Mesothelial cell of epicardium (in vitro differentiated cells): ENCODE data around the gene NTSR2. TPM values are rescaled to one million over a fixed set of nuclear protein-coding genes. Genes with fewer than 3 reads are reported as not detected.

Source experiments
- DNase-seq, 2 experiments: peaks; one replicate each; pipeline ENCODE4 v3.0.0; 2021; ENCODE audit warnings: low spot score in 2 of 2; ENCODE audit not compliant: unreplicated experiment in 2 of 2
- H3K27ac Mint-ChIP-seq: 2 replicates; pipeline ENCODE4 v1.8.0; 2021; ENCODE audit warnings: mixed read lengths
- H3K27me3 Mint-ChIP-seq: 2 replicates; pipeline ENCODE4 v1.8.0; 2021; ENCODE audit warnings: low read depth, mixed read lengths
- H3K36me3 Mint-ChIP-seq: 2 replicates; pipeline ENCODE4 v1.8.0; 2021; ENCODE audit warnings: mixed read lengths
- H3K4me1 Mint-ChIP-seq: 2 replicates; pipeline ENCODE4 v1.8.0; 2021; ENCODE audit warnings: mixed read lengths
- H3K4me3 Mint-ChIP-seq: 2 replicates; pipeline ENCODE4 v1.8.0; 2021; ENCODE audit warnings: mild to moderate bottlenecking, moderate library complexity, mixed read lengths
- H3K9me3 Mint-ChIP-seq: 2 replicates; pipeline ENCODE4 v1.8.0; 2021; ENCODE audit warnings: mixed read lengths
- CTCF ChIP-seq: fragments of 200-600 bp; sonication (generic); IDR thresholded peaks from one replicate; pipeline ENCODE4 v1.5.0; 2021; ENCODE audit warnings: antibody characterized with exemption; ENCODE audit not compliant: unreplicated experiment
- total RNA-seq: library from RNA; stranded (reverse); gene quantifications from 3 replicates; pipeline ENCODE4 v1.2.1, GENCODE V29; 2021

Gene NTSR2
- total RNA-seq, 1 donor from 2014 or later: not detected

- Mint-ChIP-seq H3K27me3 (peaks cover 21% of the 10 kb centered on the region), H3K36me3 (no peaks in the 10 kb centered on the region), H3K9me3 (no peaks in the 10 kb centered on the region), H3K27ac (no peak overlapping the region), H3K4me1 (peaks cover 16% of the 10 kb centered on the region), H3K4me3 (no peak overlapping the region)
- DNase-seq: no peak
- no peak for TF ChIP-seq CTCF
These were observed 46.1 kb upstream of the NTSR2 start for GRCh38 chr2:11715987-11716652.

GRCh38 chr2:11713815-11714214 lies 43.8 kb upstream of the NTSR2 start:
- H3K36me3 Mint-ChIP-seq: no peaks in the 10 kb centered on the region
- no peak for TF ChIP-seq CTCF
- H3K27me3 Mint-ChIP-seq: peaks cover 15% of the 10 kb centered on the region
- no peak overlapping the region for H3K27ac Mint-ChIP-seq
- no peak overlapping the region for H3K4me3 Mint-ChIP-seq
- peaks cover 24% of the 10 kb centered on the region for H3K4me1 Mint-ChIP-seq
- no peaks in the 10 kb centered on the region for H3K9me3 Mint-ChIP-seq
- DNase-seq: no peak

GRCh38 chr2:11712866-11713265 lies 42.9 kb upstream of the NTSR2 start:
- no peak for DNase-seq
- no peak for TF ChIP-seq CTCF
- Mint-ChIP-seq H3K27me3 (peaks cover 9% of the 10 kb centered on the region), H3K27ac (no peak overlapping the region), H3K4me3 (no peak overlapping the region), H3K4me1 (peaks cover 19% of the 10 kb centered on the region), H3K36me3 (no peaks in the 10 kb centered on the region), H3K9me3 (no peaks in the 10 kb centered on the region)

- Mint-ChIP-seq H3K4me3 (no peak overlapping the region), H3K9me3 (no peaks in the 10 kb centered on the region), H3K27me3 (peaks cover 3% of the 10 kb centered on the region), H3K36me3 (no peaks in the 10 kb centered on the region), H3K4me1 (peaks cover 14% of the 10 kb centered on the region), H3K27ac (no peak overlapping the region)
- DNase-seq: no peak
- no peak for TF ChIP-seq CTCF
These were observed 41.8 kb upstream of the NTSR2 start for GRCh38 chr2:11711751-11712150.

GRCh38 chr2:11711354-11711716 lies 41.3 kb upstream of the NTSR2 start:
- Mint-ChIP-seq H3K27me3 (peaks cover 3% of the 10 kb centered on the region), H3K4me3 (no peak overlapping the region), H3K27ac (no peak overlapping the region), H3K9me3 (peaks cover 1% of the 10 kb centered on the region), H3K36me3 (no peaks in the 10 kb centered on the region), H3K4me1 (peaks cover 12% of the 10 kb centered on the region)
- no peak for TF ChIP-seq CTCF
- DNase-seq: no peak
